ENCODE results near the gene TSPAN13. TPM values are rescaled to one million over a fixed set of nuclear protein-coding genes. Genes with fewer than 3 reads are reported as not detected.

TSPAN13 gene
- total RNA-seq, 6 experiments from 2014 or later, result 19.5 to 60.9 (median 23.4) TPM

DNA sequence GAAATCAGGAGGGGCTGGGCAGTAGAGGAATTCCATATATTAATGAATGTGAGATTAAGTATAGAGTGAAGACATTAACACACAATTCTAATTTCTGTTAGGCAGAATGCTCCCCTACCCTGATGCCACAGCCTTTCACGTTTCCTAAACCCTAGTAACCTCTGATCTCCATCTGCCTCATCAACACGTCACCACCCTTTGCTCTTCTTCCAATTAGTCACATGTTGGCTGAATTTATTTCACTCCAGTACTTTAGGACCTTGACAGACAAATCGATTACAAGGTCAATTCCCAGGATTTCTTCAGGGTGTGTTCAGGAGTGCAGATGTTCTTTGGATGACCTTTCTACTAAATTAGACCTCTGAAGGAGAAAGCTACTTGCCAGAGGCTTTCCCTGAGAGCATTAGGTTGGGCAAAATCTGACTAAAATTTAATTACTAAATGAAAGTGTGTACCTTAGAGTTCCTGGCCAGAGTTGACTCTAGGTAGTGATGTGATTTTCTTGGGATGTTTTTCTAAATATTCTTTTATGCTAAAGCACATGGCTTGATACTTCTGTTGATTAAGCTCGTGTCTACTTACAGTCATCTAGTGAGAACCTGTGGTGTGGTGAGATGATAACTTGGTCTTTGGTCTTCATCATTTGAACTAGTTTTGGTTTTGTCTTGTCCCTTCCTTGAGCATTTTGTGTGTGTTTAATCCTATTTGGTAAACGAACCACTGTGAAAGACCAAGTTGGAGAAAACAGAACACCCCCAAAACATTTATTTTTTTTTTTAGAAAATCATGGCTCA, 38.5 kb downstream of the TSPAN13 start:
- no peaks in the 10 kb centered on the region for H3K36me3 Mint-ChIP-seq (ENCODE audit: low read depth)
- TF ChIP-seq, protein P1, sequence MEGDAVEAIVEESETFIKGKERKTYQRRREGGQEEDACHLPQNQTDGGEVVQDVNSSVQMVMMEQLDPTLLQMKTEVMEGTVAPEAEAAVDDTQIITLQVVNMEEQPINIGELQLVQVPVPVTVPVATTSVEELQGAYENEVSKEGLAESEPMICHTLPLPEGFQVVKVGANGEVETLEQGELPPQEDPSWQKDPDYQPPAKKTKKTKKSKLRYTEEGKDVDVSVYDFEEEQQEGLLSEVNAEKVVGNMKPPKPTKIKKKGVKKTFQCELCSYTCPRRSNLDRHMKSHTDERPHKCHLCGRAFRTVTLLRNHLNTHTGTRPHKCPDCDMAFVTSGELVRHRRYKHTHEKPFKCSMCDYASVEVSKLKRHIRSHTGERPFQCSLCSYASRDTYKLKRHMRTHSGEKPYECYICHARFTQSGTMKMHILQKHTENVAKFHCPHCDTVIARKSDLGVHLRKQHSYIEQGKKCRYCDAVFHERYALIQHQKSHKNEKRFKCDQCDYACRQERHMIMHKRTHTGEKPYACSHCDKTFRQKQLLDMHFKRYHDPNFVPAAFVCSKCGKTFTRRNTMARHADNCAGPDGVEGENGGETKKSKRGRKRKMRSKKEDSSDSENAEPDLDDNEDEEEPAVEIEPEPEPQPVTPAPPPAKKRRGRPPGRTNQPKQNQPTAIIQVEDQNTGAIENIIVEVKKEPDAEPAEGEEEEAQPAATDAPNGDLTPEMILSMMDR (IDR thresholded peaks at IDR 0.05), result no peak
- no peaks in the 10 kb centered on the region for H3K4me1 Mint-ChIP-seq (ENCODE audit: low read depth)
- H3K27ac Mint-ChIP-seq, result no peak overlapping the region
- no peaks in the 10 kb centered on the region for H3K27me3 Mint-ChIP-seq (ENCODE audit: insufficient read depth)
- no peaks in the 10 kb centered on the region for H3K9me3 Mint-ChIP-seq
- no peak overlapping the region for H3K4me3 Mint-ChIP-seq
- no peak for DNase-seq

DNA sequence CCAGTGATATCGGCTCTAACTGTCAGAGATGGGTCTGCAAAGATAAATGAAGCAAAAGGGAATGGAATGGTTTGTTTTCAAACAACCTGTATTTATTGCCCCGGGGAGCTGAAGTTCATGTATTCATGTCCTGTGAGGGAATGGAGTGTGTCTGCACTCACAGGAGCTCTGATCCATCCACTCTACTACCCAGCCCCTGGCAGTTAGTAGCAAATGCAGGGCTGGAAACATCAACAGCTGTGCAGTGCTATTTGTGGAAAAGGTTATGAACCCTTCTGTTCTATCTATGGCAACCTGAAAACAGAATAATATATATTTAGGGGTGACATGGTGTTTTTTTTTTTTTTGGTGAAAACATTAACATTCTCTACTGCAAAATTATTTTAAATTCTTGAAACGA, 41.4 kb downstream of the TSPAN13 start:
- Mint-ChIP-seq H3K4me1 (ENCODE audit: low read depth) (no peaks in the 10 kb centered on the region), H3K36me3 (ENCODE audit: low read depth) (no peaks in the 10 kb centered on the region), H3K27ac (no peak overlapping the region), H3K9me3 (no peaks in the 10 kb centered on the region), H3K27me3 (ENCODE audit: insufficient read depth) (no peaks in the 10 kb centered on the region), H3K4me3 (no peak overlapping the region)
- DNase-seq, result no peak
- TF ChIP-seq, protein P1 (IDR thresholded peaks at IDR 0.05), result no peak

DNA sequence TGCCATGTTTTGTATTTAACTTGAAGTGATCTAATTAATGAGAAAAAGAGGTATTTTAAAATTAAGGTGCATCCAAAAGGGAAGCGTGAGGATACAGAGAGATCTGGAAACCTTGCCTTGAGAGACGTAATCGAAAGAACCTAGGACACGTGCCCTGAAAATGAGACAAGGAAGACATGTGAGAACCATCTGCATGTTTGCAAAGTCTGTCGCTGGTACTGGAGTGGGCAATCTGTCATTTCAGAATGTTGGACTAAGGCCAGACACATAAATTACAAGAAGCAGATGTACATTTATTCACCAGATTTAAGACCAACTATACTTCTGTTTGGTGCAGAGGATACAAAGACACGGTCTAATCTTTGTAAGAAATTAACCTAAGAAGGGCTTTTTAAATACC, 42.1 kb downstream of the TSPAN13 start:
- Mint-ChIP-seq H3K4me3 (no peak overlapping the region), H3K36me3 (ENCODE audit: low read depth) (no peaks in the 10 kb centered on the region), H3K27ac (no peak overlapping the region), H3K27me3 (ENCODE audit: insufficient read depth) (no peaks in the 10 kb centered on the region), H3K9me3 (no peaks in the 10 kb centered on the region), H3K4me1 (ENCODE audit: low read depth) (no peaks in the 10 kb centered on the region)
- TF ChIP-seq, protein P1 (IDR thresholded peaks at IDR 0.05), result no peak
- DNase-seq, result no peak

DNA sequence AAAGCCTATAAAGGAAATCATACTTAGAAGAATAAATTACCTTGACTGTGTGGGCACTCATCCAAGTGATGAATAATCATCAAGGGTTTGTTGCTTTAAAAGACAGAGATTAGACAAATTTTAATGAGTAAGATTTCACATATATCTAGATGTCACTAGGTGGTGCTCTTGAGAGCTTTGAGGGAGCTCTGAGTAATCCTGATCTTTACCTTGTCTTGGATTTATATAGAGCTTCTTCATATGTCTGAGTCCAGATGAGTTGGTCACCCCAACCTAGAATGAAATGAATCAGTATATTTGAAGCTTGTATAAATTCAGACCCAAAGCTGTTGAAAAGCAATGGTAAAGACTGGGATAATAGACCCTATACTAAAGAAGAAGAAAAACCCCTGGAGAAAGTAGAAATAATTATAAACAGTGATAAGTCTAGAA, 47.6 kb downstream of the TSPAN13 start:
- H3K4me3 Mint-ChIP-seq, result no peak overlapping the region
- no peaks in the 10 kb centered on the region for H3K36me3 Mint-ChIP-seq (ENCODE audit: low read depth)
- TF ChIP-seq, protein P1 (IDR thresholded peaks at IDR 0.05), result peak; percentile 80
- no peaks in the 10 kb centered on the region for H3K9me3 Mint-ChIP-seq
- H3K27ac Mint-ChIP-seq, result no peak overlapping the region
- DNase-seq, result peak; percentile 84
- no peaks in the 10 kb centered on the region for H3K27me3 Mint-ChIP-seq (ENCODE audit: insufficient read depth)
- peaks cover 27% of the 10 kb centered on the region for H3K4me1 Mint-ChIP-seq (ENCODE audit: low read depth)

DNA sequence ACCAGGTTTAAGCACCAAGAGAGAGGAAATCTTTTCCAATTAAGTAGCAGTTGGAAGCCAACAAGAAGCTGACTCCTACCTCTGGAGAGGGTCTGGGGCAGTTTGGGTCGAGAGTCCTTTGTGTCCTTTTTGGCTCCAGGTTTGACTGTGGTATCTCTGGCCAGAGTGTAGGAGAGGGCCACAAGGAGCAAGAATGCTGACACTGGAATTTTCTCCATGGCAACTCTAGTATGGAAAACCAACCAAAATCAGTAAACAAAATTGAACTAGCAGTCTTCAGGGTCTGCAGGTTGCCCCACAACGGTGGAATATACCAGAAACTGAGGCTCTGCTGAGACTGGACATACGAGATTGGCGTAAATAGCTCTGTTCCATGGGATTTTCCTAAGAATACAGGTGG, 48.0 kb downstream of the TSPAN13 start:
- Mint-ChIP-seq H3K4me3 (no peak overlapping the region), H3K9me3 (no peaks in the 10 kb centered on the region), H3K27me3 (ENCODE audit: insufficient read depth) (no peaks in the 10 kb centered on the region), H3K27ac (no peak overlapping the region), H3K36me3 (ENCODE audit: low read depth) (no peaks in the 10 kb centered on the region), H3K4me1 (ENCODE audit: low read depth) (peaks cover 27% of the 10 kb centered on the region)
- no peak for DNase-seq
- TF ChIP-seq, protein P1 (IDR thresholded peaks at IDR 0.05), result no peak

Data from HFFc6 (cell line).